NCI-H2196 (cell line): Measurements from ENCODE around the gene GABRP.
"Not testable (repeated sequence)": the region's sequence is repeated elsewhere in the genome, so short reads cannot be mapped to it uniquely, and the experiment has no call there.

Experiments used
- DNase-seq: peaks from one replicate; lab custom pipeline; 2025; ENCODE audit not compliant: unreplicated experiment; lab: John Stamatoyannopoulos, UW

Gene GABRP

DNA sequence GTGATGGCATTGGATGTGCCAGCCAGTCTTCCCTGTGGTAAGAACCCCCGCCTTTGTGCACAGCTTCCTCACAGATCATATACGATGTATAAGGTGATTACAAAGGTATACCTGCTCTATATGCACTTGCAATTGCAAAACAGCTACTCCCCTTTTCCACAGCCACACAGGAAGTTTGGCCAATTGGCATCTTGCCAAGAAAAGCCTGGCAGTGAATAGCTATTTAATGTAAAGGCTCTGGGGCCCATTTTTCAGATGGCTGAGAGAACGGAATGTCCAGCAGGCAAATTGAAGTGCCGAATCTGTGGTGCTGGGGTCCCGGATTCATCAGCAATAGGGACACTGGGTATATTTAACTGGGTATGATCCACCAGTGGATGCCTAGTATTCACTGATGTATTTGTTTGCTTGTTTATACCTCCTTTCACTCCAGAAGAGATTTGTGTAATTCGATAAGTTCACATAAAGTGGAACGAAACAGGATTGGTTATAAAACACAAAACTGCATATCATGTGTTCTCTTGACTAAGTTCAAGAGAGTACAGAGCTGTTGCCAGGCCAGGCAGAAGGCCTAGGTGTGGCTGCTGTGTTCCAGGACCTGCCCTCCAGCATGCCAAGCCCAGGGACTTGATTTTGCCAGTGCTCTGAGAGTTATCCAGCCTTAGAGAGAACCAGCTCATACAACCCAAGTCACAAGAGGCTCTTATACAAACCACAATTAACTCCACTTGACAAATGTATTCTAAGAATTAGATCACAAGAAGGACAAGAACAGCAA is 27.7 kb upstream of the GABRP start:
- peak; percentile 34 for DNase-seq

DNA sequence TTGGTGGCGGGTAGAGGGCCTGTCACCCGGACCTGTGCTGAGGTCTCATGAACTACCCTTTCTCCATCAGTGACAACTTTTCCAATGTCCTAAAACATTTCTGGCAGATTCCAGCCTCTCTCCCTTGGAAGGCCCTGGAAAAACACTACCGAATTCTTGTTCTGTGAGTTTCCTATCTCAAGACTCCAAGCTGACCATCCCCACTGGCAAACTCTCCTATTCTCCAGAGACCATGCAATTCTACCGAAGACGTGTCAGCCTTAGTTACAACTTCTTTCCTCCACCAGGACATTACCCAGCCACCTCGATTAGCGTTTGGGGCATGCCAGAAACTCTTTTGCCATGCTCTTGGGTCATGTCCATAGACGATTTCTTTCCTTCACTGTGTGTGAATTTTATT is 26.8 kb upstream of the GABRP start:
- no peak for DNase-seq

DNA sequence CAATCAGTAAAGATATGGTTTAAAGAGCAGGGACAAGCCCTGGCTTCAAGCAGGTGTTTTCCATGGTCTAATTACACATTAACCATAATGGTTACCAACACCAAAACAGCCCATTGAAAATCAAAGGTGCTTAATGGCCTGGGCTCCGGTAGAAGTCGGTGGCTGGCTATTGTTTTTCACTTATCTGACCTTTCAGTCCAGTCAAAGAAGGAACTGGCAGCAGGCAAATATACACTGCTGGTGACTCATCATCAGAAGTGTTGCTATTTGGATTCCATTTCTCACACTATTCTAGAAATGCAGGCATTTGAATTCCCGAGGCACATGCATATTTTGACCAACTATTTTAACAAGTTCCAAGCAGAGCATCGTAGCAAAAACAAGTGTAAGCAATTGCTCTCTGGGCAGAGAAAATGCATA is 26.3 kb upstream of the GABRP start:
- DNase-seq = peak; percentile 20

DNA sequence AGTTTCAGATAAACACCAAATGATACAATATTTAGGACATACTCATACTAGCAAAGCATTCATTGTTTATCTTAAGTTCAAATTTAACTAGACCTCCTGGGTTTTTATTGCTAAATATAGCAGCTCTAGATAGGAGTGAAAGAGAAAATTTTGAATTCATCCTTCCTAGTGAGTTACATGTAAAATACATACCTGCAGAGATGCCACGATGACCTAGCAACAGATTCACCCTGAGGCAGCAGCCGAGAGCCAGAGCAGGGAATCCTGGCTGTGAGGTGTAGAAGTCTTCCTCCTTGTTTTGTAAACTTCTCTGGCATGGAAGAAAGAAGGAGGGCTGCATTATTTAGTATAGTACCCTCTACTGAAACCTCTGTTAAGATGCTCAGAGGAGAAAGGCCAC is 25.9 kb upstream of the GABRP start:
- no peak for DNase-seq

DNA sequence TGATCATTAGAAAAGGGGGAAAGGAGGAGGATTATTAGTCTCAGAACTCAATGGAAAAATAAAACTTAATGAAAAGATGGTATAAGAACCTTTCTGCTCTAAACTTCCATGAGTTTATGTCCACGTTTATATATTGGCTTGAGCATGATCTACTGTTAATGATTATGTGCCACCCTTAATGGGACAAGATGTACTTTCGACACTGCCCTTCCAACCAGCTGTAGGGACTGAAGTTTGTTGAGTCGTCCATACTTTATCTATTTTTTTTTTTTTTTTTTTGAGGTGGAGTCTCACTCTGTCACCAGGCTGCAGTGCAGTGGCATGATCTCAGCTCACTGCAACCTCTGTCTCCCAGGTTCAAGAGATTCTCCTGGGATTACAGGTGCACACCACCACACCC is 25.0 kb upstream of the GABRP start:
- DNase-seq = no peak

DNA sequence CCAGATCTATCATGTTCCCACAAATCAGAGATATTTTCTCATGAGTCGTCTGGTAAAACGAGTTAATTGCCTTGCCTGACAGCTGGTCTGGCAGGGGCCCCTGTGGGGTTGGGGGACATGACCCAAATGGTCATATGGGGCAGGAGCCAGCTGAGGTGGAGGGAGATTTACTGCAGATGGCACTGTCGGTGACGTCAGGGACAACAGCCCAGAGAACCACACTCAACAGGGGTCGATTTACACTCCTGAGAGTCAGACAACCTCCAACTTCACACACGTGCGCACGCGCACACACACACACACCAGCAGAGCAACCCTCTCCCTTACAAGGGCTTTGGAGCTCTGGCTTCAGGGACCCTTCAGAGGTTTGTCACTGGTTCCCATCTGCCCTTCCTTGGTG is 23.4 kb upstream of the GABRP start:
- no peak for DNase-seq

GRCh38 chr5:170761048-170761707 is 22.3 kb upstream of the GABRP start:
- DNase-seq = no peak

DNA sequence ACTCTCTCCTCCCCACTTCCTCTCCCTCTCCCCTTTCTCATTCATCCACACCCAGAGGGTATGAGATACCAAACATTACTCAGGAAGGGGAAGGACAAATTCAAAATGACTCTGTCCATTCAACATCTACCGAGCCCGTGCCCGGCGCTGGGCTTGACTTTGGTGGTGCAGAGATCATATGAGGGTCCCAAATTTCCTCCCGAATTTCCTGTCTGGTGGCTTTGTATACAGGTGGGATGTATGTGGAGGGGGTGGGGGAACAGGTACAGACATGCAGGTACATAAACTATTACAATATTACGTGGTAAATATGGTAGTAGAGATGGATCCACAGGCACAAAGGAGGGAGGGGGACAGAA is 21.8 kb upstream of the GABRP start:
- DNase-seq = no peak

GRCh38 chr5:170762298-170762697 is 21.2 kb upstream of the GABRP start:
- DNase-seq = not testable (repeated sequence)

DNA sequence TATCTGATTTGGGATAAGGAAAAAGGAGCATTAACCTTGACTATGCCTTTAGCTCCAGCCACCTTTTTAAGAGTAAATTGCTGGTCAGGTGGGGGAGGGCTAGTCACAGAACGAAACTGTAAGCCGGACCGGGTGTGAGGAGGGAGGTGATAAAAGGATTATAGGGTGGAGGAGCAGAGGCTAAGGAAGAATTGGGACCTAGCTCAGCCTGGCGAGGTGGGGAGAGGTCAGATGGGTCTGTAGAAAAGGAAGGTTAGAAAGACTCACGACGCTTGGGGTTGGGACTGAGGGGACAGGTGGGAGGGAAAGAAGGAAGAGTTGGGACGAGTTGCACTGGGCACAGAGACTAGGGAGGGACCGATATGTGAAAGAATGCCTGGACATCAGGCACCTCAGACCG is 17.7 kb upstream of the GABRP start:
- DNase-seq = not testable (repeated sequence)

- no peak for DNase-seq
Observed at GRCh38 chr5:170769246-170769645, 14.3 kb upstream of the GABRP start.

GRCh38 chr5:170769898-170770416 is 13.6 kb upstream of the GABRP start:
- DNase-seq = no peak

- no peak for DNase-seq
Observed at GRCh38 chr5:170771496-170771895, 12.0 kb upstream of the GABRP start.

DNA sequence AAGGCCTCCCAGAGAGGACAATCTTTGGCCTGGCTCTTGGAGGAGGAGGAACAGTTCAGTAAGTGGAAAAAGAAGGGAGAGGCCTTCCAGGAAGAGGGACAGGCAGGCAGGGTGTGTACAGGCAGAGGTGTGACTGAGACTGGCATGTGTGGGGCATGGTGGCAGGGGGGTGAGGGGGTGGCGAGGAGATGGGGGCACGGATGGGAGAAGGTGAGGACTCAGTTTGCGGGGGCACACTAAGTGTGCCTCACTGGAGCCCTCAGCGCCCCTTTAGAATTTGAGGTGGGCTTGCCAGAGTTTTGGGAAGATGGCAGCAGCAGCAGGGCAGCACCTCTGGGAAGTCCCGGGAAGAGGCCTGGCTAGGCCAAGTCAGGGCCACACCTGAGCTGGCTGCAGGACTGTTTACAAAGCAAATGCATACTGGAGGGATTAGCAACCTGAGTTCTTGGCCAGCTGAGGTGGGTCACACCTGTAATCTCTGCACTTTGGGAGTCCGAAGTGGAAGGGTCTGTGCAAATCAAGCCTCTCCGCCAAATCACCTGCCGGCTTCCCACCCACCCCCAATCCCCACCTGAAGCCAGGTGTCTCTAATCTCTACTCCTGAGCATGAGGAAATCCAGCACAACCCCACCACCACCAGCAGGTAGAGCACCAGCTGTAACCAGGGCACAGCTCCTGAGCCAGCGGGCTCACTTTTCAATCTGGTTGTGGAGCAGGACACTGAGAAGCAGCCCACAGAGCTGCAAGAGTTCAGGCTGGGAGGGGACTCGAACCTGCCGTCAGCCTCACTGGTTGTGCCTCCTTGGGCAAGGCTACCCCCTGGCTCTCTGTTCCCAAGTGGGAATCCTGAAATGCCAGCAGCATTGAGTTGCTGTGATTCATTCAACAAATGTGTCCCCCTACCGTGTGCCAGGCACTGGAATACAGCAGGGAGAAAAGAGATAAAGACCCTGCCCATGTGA is 10.2 kb upstream of the GABRP start:
- DNase-seq = no peak

DNA sequence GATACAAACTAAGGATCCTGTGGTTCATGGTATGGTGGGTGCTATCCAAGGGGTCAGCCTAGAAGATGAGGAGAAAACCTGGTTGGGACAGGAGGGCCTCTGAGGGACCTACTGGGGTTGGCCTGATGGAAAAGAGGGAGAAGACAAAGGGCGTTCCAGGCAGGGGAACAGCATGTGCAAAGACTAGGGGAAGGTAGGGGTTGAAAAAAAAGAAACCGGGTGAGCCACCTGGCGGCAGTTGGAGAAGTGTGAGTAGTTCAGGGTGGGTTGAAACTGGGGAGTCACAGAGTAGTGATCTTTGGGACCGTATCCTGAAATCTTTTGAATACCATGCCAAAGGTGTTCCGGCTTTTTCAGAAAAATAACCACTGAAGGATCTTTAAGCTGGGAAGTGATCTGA is 8.7 kb upstream of the GABRP start:
- DNase-seq = no peak

GRCh38 chr5:170781946-170782345 is 1.6 kb upstream of the GABRP start:
- no peak for DNase-seq

DNA sequence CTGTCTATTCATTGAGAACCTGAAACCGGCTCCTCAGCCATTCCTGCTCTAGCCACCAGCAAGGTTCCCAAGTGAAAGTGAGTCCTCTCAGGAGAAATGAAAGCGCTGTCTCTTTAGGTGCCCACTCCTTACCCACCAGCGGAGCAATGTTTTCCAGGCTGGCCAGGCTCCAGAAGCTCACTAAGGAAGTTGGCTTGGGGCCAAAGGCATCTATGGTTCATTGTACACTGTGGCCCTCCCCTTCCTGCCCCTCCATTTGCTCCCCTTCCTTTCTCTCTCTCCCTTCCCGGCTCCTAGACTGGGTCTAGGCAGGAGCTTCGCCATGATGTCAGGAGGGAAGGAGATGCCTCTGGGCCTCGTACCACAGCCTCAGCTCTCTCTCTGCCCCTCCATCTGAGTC is 1.1 kb upstream of the GABRP start:
- DNase-seq = no peak

GRCh38 chr5:170785416-170785815 is 1.9 kb downstream of the GABRP start:
- no peak for DNase-seq

DNA sequence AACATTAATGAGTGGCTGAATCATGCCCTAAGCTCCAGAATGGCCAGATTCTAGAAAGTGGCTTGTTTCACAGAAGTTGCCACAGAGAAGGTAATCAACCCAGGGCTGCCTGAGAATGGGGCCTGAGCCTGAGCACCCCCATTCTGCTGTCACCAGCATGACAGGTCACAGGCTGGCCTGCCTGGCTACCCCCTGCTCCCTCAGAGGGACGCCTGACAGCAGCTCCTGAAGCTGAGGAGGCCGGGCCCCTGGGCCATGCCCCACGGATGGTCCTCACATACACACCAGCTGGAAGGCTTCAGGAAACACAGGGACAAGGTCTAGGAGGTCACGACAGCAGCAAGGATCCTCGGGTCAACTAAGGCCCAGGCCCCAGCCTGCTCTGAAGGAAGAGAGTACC is 3.7 kb downstream of the GABRP start:
- no peak for DNase-seq

GRCh38 chr5:170788626-170789304 is 5.2 kb downstream of the GABRP start:
- no peak for DNase-seq
